NCI-H774 (cell line): ENCODE data around the gene GABRG3.

Experiments used
- DNase-seq: peaks from one replicate; lab custom pipeline; 2025; lab: John Stamatoyannopoulos, UW

Gene GABRG3

GRCh38 chr15:27111323-27111722 is 140.3 kb downstream of the GABRG3 start:
- DNase-seq: no peak

GRCh38 chr15:27114473-27114872 is 143.5 kb downstream of the GABRG3 start:
- DNase-seq: no peak

GRCh38 chr15:27119695-27120266 is 148.8 kb downstream of the GABRG3 start:
- DNase-seq: no peak

GRCh38 chr15:27121672-27122071 is 150.7 kb downstream of the GABRG3 start:
- DNase-seq: no peak

- DNase-seq: no peak
Observed at GRCh38 chr15:27123291-27123690, 152.3 kb downstream of the GABRG3 start.

- no peak for DNase-seq
Observed at GRCh38 chr15:27123808-27124207, 152.8 kb downstream of the GABRG3 start.

- DNase-seq: no peak
Observed at GRCh38 chr15:27124287-27124871, 153.4 kb downstream of the GABRG3 start.

GRCh38 chr15:27125185-27125584 is 154.2 kb downstream of the GABRG3 start:
- no peak for DNase-seq

- no peak for DNase-seq
Observed at GRCh38 chr15:27126449-27126848, 155.5 kb downstream of the GABRG3 start.

GRCh38 chr15:27127815-27128570 is 157.0 kb downstream of the GABRG3 start:
- DNase-seq: no peak

- no peak for DNase-seq
Observed at GRCh38 chr15:27133249-27133648, 162.3 kb downstream of the GABRG3 start.

GRCh38 chr15:27134481-27134880 is 163.5 kb downstream of the GABRG3 start:
- DNase-seq: no peak

- DNase-seq: no peak
Observed at GRCh38 chr15:27135151-27135550, 164.2 kb downstream of the GABRG3 start.

GRCh38 chr15:27137127-27137526 is 166.1 kb downstream of the GABRG3 start:
- DNase-seq: no peak

- DNase-seq: no peak
Observed at GRCh38 chr15:27165590-27165989, 194.6 kb downstream of the GABRG3 start.

GRCh38 chr15:27166917-27167316 is 195.9 kb downstream of the GABRG3 start:
- no peak for DNase-seq

- DNase-seq: no peak
Observed at GRCh38 chr15:27167738-27168137, 196.8 kb downstream of the GABRG3 start.

- no peak for DNase-seq
Observed at GRCh38 chr15:27170851-27171250, 199.9 kb downstream of the GABRG3 start.

GRCh38 chr15:27172821-27173220 is 201.8 kb downstream of the GABRG3 start:
- DNase-seq: no peak

- DNase-seq: no peak
Observed at GRCh38 chr15:27175472-27176153, 204.6 kb downstream of the GABRG3 start.

- DNase-seq: no peak
Observed at GRCh38 chr15:27176785-27177406, 205.9 kb downstream of the GABRG3 start.

- no peak for DNase-seq
Observed at GRCh38 chr15:27179789-27180188, 208.8 kb downstream of the GABRG3 start.
